AG20443 (cell line): ENCODE results near the gene HMGN3.

Source experiments
- DNase-seq: peaks from one replicate; pipeline ENCODE4 v3.0.0; 2012; ENCODE audit warnings: low spot score, mixed read lengths

The HMGN3 gene

GRCh38 chr6:79232696-79233462 lies 1.6 kb downstream of the HMGN3 start:
- no peak for DNase-seq

- DNase-seq, result no peak
These were observed 2.8 kb downstream of the HMGN3 start for GRCh38 chr6:79231666-79232065.

GRCh38 chr6:79231101-79231500 lies 3.4 kb downstream of the HMGN3 start:
- DNase-seq, result no peak

GRCh38 chr6:79230149-79230548 lies 4.3 kb downstream of the HMGN3 start:
- no peak for DNase-seq

- DNase-seq, result no peak
These were observed 7.0 kb downstream of the HMGN3 start for GRCh38 chr6:79227445-79227844.

GRCh38 chr6:79226660-79227059 lies 7.8 kb downstream of the HMGN3 start:
- no peak for DNase-seq

GRCh38 chr6:79225717-79226599 lies 8.5 kb downstream of the HMGN3 start:
- DNase-seq, result no peak

- no peak for DNase-seq
These were observed 10.7 kb downstream of the HMGN3 start for GRCh38 chr6:79223611-79224404.

- no peak for DNase-seq
These were observed 19.2 kb downstream of the HMGN3 start for GRCh38 chr6:79215213-79215824.

- DNase-seq, result no peak
These were observed 21.6 kb downstream of the HMGN3 start for GRCh38 chr6:79212859-79213258.

- no peak for DNase-seq
These were observed 25.7 kb downstream of the HMGN3 start for GRCh38 chr6:79208816-79209215.

GRCh38 chr6:79203753-79204253 lies 30.7 kb downstream of the HMGN3 start:
- DNase-seq, result no peak

- DNase-seq, result no peak
These were observed 31.9 kb downstream of the HMGN3 start for GRCh38 chr6:79202556-79202955.

- no peak for DNase-seq
These were observed 32.5 kb downstream of the HMGN3 start for GRCh38 chr6:79201983-79202382.

- no peak for DNase-seq
These were observed 33.3 kb downstream of the HMGN3 start for GRCh38 chr6:79201143-79201542.

GRCh38 chr6:79196912-79197311 lies 37.6 kb downstream of the HMGN3 start:
- no peak for DNase-seq

- no peak for DNase-seq
These were observed 40.5 kb downstream of the HMGN3 start for GRCh38 chr6:79193971-79194370.

- no peak for DNase-seq
These were observed 44.6 kb downstream of the HMGN3 start for GRCh38 chr6:79189760-79190350.

GRCh38 chr6:79188885-79189480 lies 45.5 kb downstream of the HMGN3 start:
- DNase-seq, result no peak

GRCh38 chr6:79188107-79188506 lies 46.4 kb downstream of the HMGN3 start:
- DNase-seq, result no peak

GRCh38 chr6:79186564-79186963 lies 47.9 kb downstream of the HMGN3 start:
- DNase-seq, result no peak
